Tibial artery (tissue), 4 donors: ENCODE results near the gene VWA7.

ENCODE experiments used
- DNase-seq, 2 donors: peaks; one replicate each; pipeline ENCODE4 v3.0.0-alpha.2; 2019
- H3K27ac ChIP-seq, 2 donors: fragments of 200-600 bp; sonication (generic) in 1 of 2; 1 replicate in 1 of 2; 2 replicates in 1 of 2; pipeline ENCODE4 v1.5.1; 2018 to 2019; ENCODE audit warnings: mild to moderate bottlenecking in 1 of 2
- H3K27me3 ChIP-seq, 2 donors: fragments of 200-600 bp; sonication (generic) in 1 of 2; one replicate each; pipeline versions ENCODE4 v1.5.1 to v1.6.0; 2016 to 2019
- H3K36me3 ChIP-seq, 3 donors: fragments of 200-600 bp; sonication (generic) in 2 of 3; one replicate each; pipeline ENCODE4 v1.5.1; 2016 to 2019; ENCODE audit warnings: mild to moderate bottlenecking in 2 of 3
- H3K4me1 ChIP-seq, 4 donors: fragments of 200-600 bp; sonication (generic) in 2 of 4; 1 replicate in 3 of 4; 2 replicates in 1 of 4; pipeline ENCODE4 v1.5.1; 2016 to 2019
- H3K4me3 ChIP-seq, 2 donors: fragments of 200-600 bp; sonication (generic) in 1 of 2; 1 replicate in 1 of 2; 2 replicates in 1 of 2; pipeline ENCODE4 v1.5.1; 2018 to 2019; ENCODE audit warnings: mild to moderate bottlenecking in 2 of 2
- H3K9me3 ChIP-seq, 3 donors: fragments of 200-600 bp; sonication (generic) in 1 of 3; one replicate each; pipeline ENCODE4 v1.5.1; 2016 to 2019
- intact Hi-C: fragments of 100-400 bp; cut with DNase I; formaldehyde crosslinking; loops from one replicate; pipeline ENCODE4 v1.15.0; 2023; ENCODE audit warnings: low total_unique reads
- TF ChIP-seq, protein P1 (sequence below), 2 experiments: fragments of 200-600 bp in 1 of 2; fragments of 450-650 bp in 1 of 2; IDR thresholded peaks; one replicate each; pipeline ENCODE4 v1.5.1; 2017 to 2019; ENCODE audit warnings: antibody characterized with exemption in 2 of 2, mild to moderate bottlenecking in 1 of 2, moderate library complexity in 1 of 2

The VWA7 gene

GRCh38 chr6:31784098-31784925, 7.2 kb upstream of the VWA7 start:
- no peak for DNase-seq
- peaks cover 56 to 77% (median 66%) of the 10 kb centered on the region in 3 donors for H3K36me3 ChIP-seq
- intact Hi-C loops: no loop called here

DNA sequence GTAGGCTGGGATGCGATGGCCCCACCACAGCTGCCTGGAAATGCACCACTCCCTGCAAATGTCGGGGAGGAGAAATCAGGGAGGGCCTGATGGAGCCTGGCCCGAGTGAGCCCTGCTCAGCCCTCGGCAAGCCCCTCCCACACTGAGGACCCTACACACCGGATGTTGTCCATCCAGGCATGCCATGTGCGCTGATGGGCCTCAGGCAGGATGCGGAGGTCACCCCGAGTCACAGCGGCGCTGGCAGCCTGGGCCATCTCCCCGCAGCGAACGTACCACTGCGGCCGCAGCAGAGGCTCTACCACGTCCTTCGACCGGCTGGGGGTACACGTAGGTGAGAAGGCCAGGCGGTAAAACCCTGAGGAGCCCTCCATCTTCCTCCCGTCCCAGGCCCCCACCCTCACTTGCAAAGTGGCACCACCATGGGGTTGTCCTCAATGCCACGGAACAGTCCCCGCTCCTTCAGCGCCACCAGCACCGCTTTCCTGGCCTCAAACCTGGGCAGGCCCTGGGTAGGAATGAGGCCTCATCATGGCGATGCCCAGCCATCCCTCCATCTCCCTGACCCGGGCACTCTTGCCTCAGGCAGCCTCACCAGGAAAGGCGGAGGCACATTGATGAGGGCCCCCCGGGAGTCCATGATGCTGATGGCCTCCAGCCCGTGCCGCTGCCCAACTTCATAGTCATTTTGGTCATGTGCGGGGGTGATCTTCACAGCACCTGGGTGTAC, 5.2 kb upstream of the VWA7 start:
- Histone ChIP-seq H3K27me3 (no peaks in the 10 kb centered on the region), H3K36me3 (peaks cover 54 to 82% (median 79%) of the 10 kb centered on the region in 3 donors), H3K4me3 (no peak overlapping the region), H3K4me1 (peaks cover 0 to 3% (median 1%) of the 10 kb centered on the region in 4 donors), H3K9me3 (no peaks in the 10 kb centered on the region), H3K27ac (no peak overlapping the region)
- TF ChIP-seq, protein P1, sequence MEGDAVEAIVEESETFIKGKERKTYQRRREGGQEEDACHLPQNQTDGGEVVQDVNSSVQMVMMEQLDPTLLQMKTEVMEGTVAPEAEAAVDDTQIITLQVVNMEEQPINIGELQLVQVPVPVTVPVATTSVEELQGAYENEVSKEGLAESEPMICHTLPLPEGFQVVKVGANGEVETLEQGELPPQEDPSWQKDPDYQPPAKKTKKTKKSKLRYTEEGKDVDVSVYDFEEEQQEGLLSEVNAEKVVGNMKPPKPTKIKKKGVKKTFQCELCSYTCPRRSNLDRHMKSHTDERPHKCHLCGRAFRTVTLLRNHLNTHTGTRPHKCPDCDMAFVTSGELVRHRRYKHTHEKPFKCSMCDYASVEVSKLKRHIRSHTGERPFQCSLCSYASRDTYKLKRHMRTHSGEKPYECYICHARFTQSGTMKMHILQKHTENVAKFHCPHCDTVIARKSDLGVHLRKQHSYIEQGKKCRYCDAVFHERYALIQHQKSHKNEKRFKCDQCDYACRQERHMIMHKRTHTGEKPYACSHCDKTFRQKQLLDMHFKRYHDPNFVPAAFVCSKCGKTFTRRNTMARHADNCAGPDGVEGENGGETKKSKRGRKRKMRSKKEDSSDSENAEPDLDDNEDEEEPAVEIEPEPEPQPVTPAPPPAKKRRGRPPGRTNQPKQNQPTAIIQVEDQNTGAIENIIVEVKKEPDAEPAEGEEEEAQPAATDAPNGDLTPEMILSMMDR (IDR thresholded peaks at IDR 0.05): no peak
- DNase-seq: no peak
- intact Hi-C loops: no loop called here

More at GRCh38 chr6:31784098-31784925, 7.2 kb upstream of the VWA7 start:
- Histone ChIP-seq H3K9me3 (no peaks in the 10 kb centered on the region), H3K27ac (no peak overlapping the region), H3K27me3 (no peaks in the 10 kb centered on the region), H3K4me3 (no peak overlapping the region), H3K4me1 (no peaks in the 10 kb centered on the region)
- TF ChIP-seq, protein P1 (IDR thresholded peaks at IDR 0.05): no peak

GRCh38 chr6:31781244-31782125, 4.4 kb upstream of the VWA7 start:
- no peaks in the 10 kb centered on the region for H3K9me3 ChIP-seq
- H3K4me1 ChIP-seq: peaks cover 0 to 11% (median 8%) of the 10 kb centered on the region in 4 donors
- no peak overlapping the region for H3K4me3 ChIP-seq
- TF ChIP-seq, protein P1 (IDR thresholded peaks at IDR 0.05): no peak
- no peaks in the 10 kb centered on the region for H3K27me3 ChIP-seq
- DNase-seq: no peak
- intact Hi-C loops: no loop called here
- H3K27ac ChIP-seq: no peak overlapping the region
- H3K36me3 ChIP-seq: peaks cover 52 to 80% (median 79%) of the 10 kb centered on the region in 3 donors

DNA sequence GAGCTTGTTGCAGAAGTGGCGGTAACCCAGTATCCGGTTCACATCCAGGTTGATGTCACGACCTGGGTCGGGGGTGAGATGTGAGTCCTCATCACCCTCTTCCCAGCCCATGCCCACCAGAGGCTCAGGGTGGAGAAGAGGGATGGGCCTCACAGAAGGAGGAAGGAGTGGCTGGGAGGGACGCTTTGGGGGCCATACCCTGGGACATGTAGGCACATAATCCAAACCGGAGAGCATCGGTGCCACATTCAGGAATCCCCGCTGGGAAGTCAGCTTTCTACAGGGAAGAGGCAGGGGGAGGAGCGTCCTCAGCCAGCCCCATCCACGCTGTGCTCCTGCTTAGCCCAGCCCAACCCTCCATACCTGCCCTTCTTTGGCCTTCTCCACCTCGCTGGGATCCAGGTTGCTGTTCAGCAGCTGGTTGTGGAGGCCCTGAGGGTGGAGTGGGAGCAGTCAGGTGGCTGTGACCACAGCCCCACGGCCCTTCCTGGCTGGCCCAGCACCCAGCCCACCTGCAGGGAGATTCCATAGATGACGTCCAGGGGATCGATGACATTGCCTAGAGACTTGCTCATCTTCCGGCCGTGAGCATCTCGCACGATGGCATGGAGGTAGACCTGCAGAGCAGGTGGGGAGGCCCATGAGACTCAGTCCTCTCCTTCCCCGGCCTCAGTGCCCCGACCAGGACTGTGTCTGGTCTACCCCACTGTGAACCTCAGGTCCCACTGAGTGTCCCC, 3.5 kb upstream of the VWA7 start:
- Histone ChIP-seq H3K36me3 (peaks cover 52 to 78% (median 77%) of the 10 kb centered on the region in 3 donors), H3K27ac (no peak overlapping the region), H3K4me3 (no peak overlapping the region), H3K9me3 (no peaks in the 10 kb centered on the region), H3K4me1 (peaks cover 0 to 12% (median 8%) of the 10 kb centered on the region in 4 donors), H3K27me3 (no peaks in the 10 kb centered on the region)
- no peak for DNase-seq
- intact Hi-C loops: no loop called here
- TF ChIP-seq, protein P1 (IDR thresholded peaks at IDR 0.05): no peak

DNA sequence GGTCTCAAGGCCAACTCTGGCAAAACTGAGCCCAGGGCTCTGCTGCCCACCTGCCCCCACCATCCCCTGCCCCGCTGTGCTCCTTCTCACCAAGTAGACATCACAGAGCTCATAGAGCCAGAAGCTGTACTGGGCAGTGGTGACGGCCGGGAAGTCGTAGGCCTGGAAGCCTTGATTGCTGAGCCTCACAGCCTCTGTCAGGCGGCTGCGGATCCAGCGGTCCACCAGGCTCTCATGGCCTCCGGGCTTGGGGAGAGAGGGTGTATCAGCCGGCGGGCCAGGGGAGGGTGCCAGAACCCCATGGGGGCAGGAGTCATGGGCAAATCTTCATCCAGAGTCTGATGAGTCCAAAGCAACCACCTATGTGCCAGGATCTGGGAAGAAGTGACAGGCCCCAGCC, 2.8 kb upstream of the VWA7 start:
- intact Hi-C loops: no loop called here
- no peak overlapping the region for H3K4me3 ChIP-seq
- H3K9me3 ChIP-seq: no peaks in the 10 kb centered on the region
- TF ChIP-seq, protein P1 (IDR thresholded peaks at IDR 0.05): no peak
- H3K27ac ChIP-seq: no peak overlapping the region
- peaks cover 44 to 70% (median 69%) of the 10 kb centered on the region in 3 donors for H3K36me3 ChIP-seq
- no peaks in the 10 kb centered on the region for H3K27me3 ChIP-seq
- no peak for DNase-seq
- H3K4me1 ChIP-seq: peaks cover 0 to 12% (median 8%) of the 10 kb centered on the region in 4 donors
